Heart left ventricle (tissue), 16 donors: Measurements from ENCODE around the gene ROBO3. TPM values are rescaled to one million over a fixed set of nuclear protein-coding genes. Genes with fewer than 3 reads are reported as not detected.

Experiments used
- ATAC-seq, 4 donors: fragments of 200-7000 bp; cut with Tn5 transposase; one replicate each; pipeline ENCODE4 v1.9.1; 2020 to 2022; ENCODE audit warnings: moderate library complexity in 4 of 4, mild to moderate bottlenecking in 3 of 4, moderate number of reproducible peaks in 1 of 4
- DNase-seq, 5 donors: peaks; one replicate each; pipeline ENCODE4 v3.0.0-alpha.2; 2020
- H3K27ac ChIP-seq, 12 donors: fragments of 200-600 bp; sonication (generic) in 4 of 12; one replicate each; pipeline versions ENCODE4 v1.5.0 to v1.8.0; 2016 to 2022; ENCODE audit warnings: mild to moderate bottlenecking in 2 of 12
- H3K27me3 ChIP-seq, 9 donors: fragments of 200-600 bp; sonication (generic) in 2 of 9; one replicate each; pipeline versions ENCODE4 v1.5.1 to v1.8.0; 2016 to 2022; ENCODE audit warnings: mild to moderate bottlenecking in 3 of 9
- H3K36me3 ChIP-seq, 9 donors: fragments of 200-600 bp; sonication (generic) in 2 of 9; one replicate each; pipeline versions ENCODE4 v1.5.0 to v1.8.0; 2018 to 2022; ENCODE audit warnings: mild to moderate bottlenecking in 2 of 9
- H3K4me1 ChIP-seq, 12 donors: fragments of 200-600 bp; sonication (generic) in 4 of 12; one replicate each; pipeline versions ENCODE4 v1.5.0 to v1.8.0; 2016 to 2022; ENCODE audit warnings: mild to moderate bottlenecking in 3 of 12
- H3K4me3 ChIP-seq, 12 donors: fragments of 200-600 bp; sonication (generic) in 4 of 12; one replicate each; pipeline versions ENCODE4 v1.5.0 to v1.8.0; 2017 to 2022; ENCODE audit warnings: mild to moderate bottlenecking in 9 of 12, moderate library complexity in 4 of 12
- H3K9me3 ChIP-seq, 12 donors: fragments of 200-600 bp; sonication (generic) in 4 of 12; one replicate each; pipeline versions ENCODE4 v1.5.0 to v1.8.0; 2016 to 2022; ENCODE audit warnings: mild to moderate bottlenecking in 1 of 12
- CTCF ChIP-seq, 12 donors: fragments of 200-600 bp; sonication (generic) in 4 of 12; IDR thresholded peaks; one replicate each; pipeline versions ENCODE4 v1.5.0 to v1.8.0; 2018 to 2022; ENCODE audit warnings: antibody characterized with exemption in 12 of 12, mild to moderate bottlenecking in 5 of 12
- POLR2A ChIP-seq, 2 donors: fragments of 450-650 bp; IDR thresholded peaks; one replicate each; pipeline ENCODE4 v1.6.1; 2017; ENCODE audit warnings: antibody characterized with exemption in 2 of 2, mild to moderate bottlenecking in 2 of 2, moderate library complexity in 2 of 2
- WGBS, 4 donors: extraction: QIAGEN DNeasy Blood & Tissue Kit in 2 of 4; methylation state at CpG; one replicate each; pipeline versions ENCODE4 v1.1.5 to v1.1.7; 2013 to 2018; 5-methylcytosine and 5-hydroxymethylcytosine counted together
- intact Hi-C, 10 donors: fragments of 100-400 bp; cut with DNase I; formaldehyde crosslinking; loops; one replicate each; pipeline versions ENCODE4 v1.11.1 to v1.14.2; 2022
- long read RNA-seq, 3 donors: library from polyadenylated mRNA; unstranded; transcript quantifications; one replicate each; pipeline ENCODE4 v2.0.0, GENCODE V29; 2020 to 2021
- polyA plus RNA-seq, 2 donors: library from polyadenylated mRNA; stranded (reverse); fragments of 200-250 nt; gene quantifications; one replicate each; pipeline ENCODE4 v1.2.3, GENCODE V29; 2013
- total RNA-seq, 9 donors: library from RNA; depleted of rRNA in 2 of 9; stranded (reverse); fragments of >200 nt in 2 of 9; fragmentation: NEBNext Ultra II Directional in 3 of 9; extraction: Animal tissue kit (Norgen Biotek cat#: 25700) in 3 of 9; gene quantifications; one replicate each; pipeline versions ENCODE4 v1.1.0 to v1.2.4, GENCODE V29; 2016 to 2023
- donor health status: ischemic (EF 13 %, LVEDD 7.1; RV severe dilation, severe dysfunction).
- donor health status: healthy with polysubstance abuse.
- donor health status: DM: no; HTN: yes; CAD: no.
- donor health status: DM: no; HTN: no; CAD: no.
- donor health status: ischemic (EF 25% LVEDD 6.9; RV normal size, moderate dysfunction).
- donor health status: ischemic (EF 25% LVEDD 5.7; RV mildly dilated, moderate dysfunction).
- donor health status: healthy.
- donor health status: DM: yes; HTN: yes; CAD: no.
- donor health status: ischemic (EF 35%, LVEDD 5.7; RV mildly dilated, moderate dysfunction).
- donor health status: nonischemic (EF 11% LVEDD 7.7; RV severe dilation, severe dysfunction).
- donor health status: DM: yes; HTN: yes; CAD: no.
- donor health status: PGD.
- donor health status: ischemic (EF 29% LVEDD 5.4; RV normal size, mild dysfunction).
- donor health status: nonischemic (EF 23%, LVEDD 6.1; RV moderate dilation, normal function).

Gene ROBO3
- 10 to 100 TPM in 1 of 9 donors, 1 to 10 TPM in 8; 2.5 to 18.6 (median 3.2) TPM for total RNA-seq
- polyA plus RNA-seq, result 1 to 10 TPM; 2.8 to 8.1 TPM
- long read RNA-seq, donor 1, partial matches to known transcripts, result 2 of 4 reads
- long read RNA-seq, donor 1, other reads (novel, unspliced or antisense), result 2 of 4 reads
- long read RNA-seq, donor 2, partial matches to known transcripts, result 0 of 5 reads
- long read RNA-seq, donor 2, other reads (novel, unspliced or antisense), result 5 of 5 reads
- long read RNA-seq, donor 3, result 0 reads

GRCh38 chr11:124865181-124865901 is at the start of gene ROBO3:
Gene ROBO3 (plus strand): TSS chr11:124865432. CDS start chr11:124865578, 146 bp downstream.
- Histone ChIP-seq H3K4me3 (peak within 1 kb of the TSS in 11 of 12 donors; percentile 17 to 45 (median 36)), H3K27me3 (peaks cover 52 to 99% (median 90%) of the 10 kb centered on the region in 9 donors), H3K27ac (no peak within 1 kb of the TSS), H3K4me1 (peaks cover 5 to 59% (median 34%) of the 10 kb centered on the region in 12 donors), H3K36me3 (no peaks in the 10 kb centered on the region), H3K9me3 (no peaks in the 10 kb centered on the region)
- intact Hi-C loops, result loop anchor here in 1 of 10 donors (10.0 kb wide), 1 partner anchor 201 kb away; no protein-coding TSS in a partner anchor
- peak in 1 of 5 donors; percentile 19 for DNase-seq
- TF ChIP-seq CTCF (IDR thresholded peaks at IDR 0.05) (no peak), POLR2A (IDR thresholded peaks at IDR 0.05) (no peak)
- no peak for ATAC-seq
- 2 to 3% (median 2%) methylated on average over 50 to 53 of the region's 53 CpGs for WGBS, 4 donors

- H3K4me3 ChIP-seq, result no peak overlapping the region
- no peaks in the 10 kb centered on the region for H3K36me3 ChIP-seq
- DNase-seq (no peak), ATAC-seq (no peak)
- no peak overlapping the region for H3K27ac ChIP-seq
- H3K9me3 ChIP-seq, result no peaks in the 10 kb centered on the region
- 86 to 93% (median 93%) methylated on average over 3 of the region's 3 CpGs for WGBS, 4 donors
- TF ChIP-seq CTCF (IDR thresholded peaks at IDR 0.05) (no peak), POLR2A (IDR thresholded peaks at IDR 0.05) (no peak)
- H3K27me3 ChIP-seq, result peaks cover 0 to 24% (median 4%) of the 10 kb centered on the region in 9 donors
- no peaks in the 10 kb centered on the region for H3K4me1 ChIP-seq
- intact Hi-C loops, result no loop called here
These were observed 48.2 kb upstream of the ROBO3 start for GRCh38 chr11:124817036-124817435.

- DNase-seq (no peak), ATAC-seq (no peak)
- no peaks in the 10 kb centered on the region for H3K9me3 ChIP-seq
- intact Hi-C loops, result no loop called here
- H3K4me1 ChIP-seq, result no peaks in the 10 kb centered on the region
- peaks cover 0 to 17% (median 0%) of the 10 kb centered on the region in 9 donors for H3K27me3 ChIP-seq
- no peak overlapping the region for H3K4me3 ChIP-seq
- H3K36me3 ChIP-seq, result no peaks in the 10 kb centered on the region
- 61 to 74% (median 68%) methylated on average over 6 of the region's 6 CpGs for WGBS, 4 donors
- no peak for TF ChIP-seq CTCF (IDR thresholded peaks at IDR 0.05)
- no peak for TF ChIP-seq POLR2A (IDR thresholded peaks at IDR 0.05)
- H3K27ac ChIP-seq, result no peak overlapping the region
These were observed 43.1 kb upstream of the ROBO3 start for GRCh38 chr11:124821995-124822730.
